Esophagus squamous epithelium (tissue), 5 donors: Measurements from ENCODE around the gene NAA40. TPM values are rescaled to one million over a fixed set of nuclear protein-coding genes. Genes with fewer than 3 reads are reported as not detected.

Source experiments
- DNase-seq: peaks from one replicate; lab custom pipeline; 2025; lab: John Stamatoyannopoulos, UW
- H3K27ac ChIP-seq, 4 donors: fragments of 200-600 bp; sonication (generic); one replicate each; pipeline ENCODE4 v1.5.1; 2016 to 2019; ENCODE audit warnings: mild to moderate bottlenecking in 1 of 4
- H3K27me3 ChIP-seq, 4 donors: fragments of 200-600 bp; sonication (generic); 1 replicate in 3 of 4; 2 replicates in 1 of 4; pipeline versions ENCODE4 v1.5.1 to v1.6.0; 2017 to 2021; ENCODE audit warnings: antibody characterized with exemption in 1 of 4
- H3K36me3 ChIP-seq, 3 donors: fragments of 200-600 bp; sonication (generic); one replicate each; pipeline ENCODE4 v1.5.1; 2016 to 2019
- H3K4me1 ChIP-seq, 3 donors: fragments of 200-600 bp; sonication (generic); one replicate each; pipeline ENCODE4 v1.5.1; 2017 to 2019
- H3K4me3 ChIP-seq, 4 donors: fragments of 200-600 bp; sonication (generic); 1 replicate in 3 of 4; 2 replicates in 1 of 4; pipeline ENCODE4 v1.5.1; 2016 to 2019; ENCODE audit warnings: mild to moderate bottlenecking in 2 of 4, moderate library complexity in 1 of 4
- H3K9me3 ChIP-seq, 3 donors: fragments of 200-600 bp; sonication (generic); one replicate each; pipeline ENCODE4 v1.5.1; 2016 to 2019
- CTCF ChIP-seq, 6 experiments: fragments of 450-650 bp in 4 of 6; fragments of 200-600 bp in 2 of 6; sonication (generic) in 2 of 6; IDR thresholded peaks; one replicate each; pipeline ENCODE4 v1.5.1; 2016 to 2019; ENCODE audit warnings: antibody characterized with exemption in 6 of 6, mild to moderate bottlenecking in 4 of 6, moderate library complexity in 4 of 6
- POLR2A ChIP-seq, 4 donors: fragments of 450-650 bp; IDR thresholded peaks; one replicate each; pipeline ENCODE4 v1.6.1; 2017; ENCODE audit warnings: antibody characterized with exemption in 4 of 4, mild to moderate bottlenecking in 4 of 4, moderate library complexity in 3 of 4
- WGBS, 2 donors: methylation state at CpG; one replicate each; pipeline ENCODE4 v1.1.5; 2018; 5-methylcytosine and 5-hydroxymethylcytosine counted together
- intact Hi-C: fragments of 100-400 bp; cut with DNase I; formaldehyde crosslinking; loops from one replicate; pipeline ENCODE4 v1.15.0; 2022
- total RNA-seq, 4 donors: library from RNA; depleted of rRNA; stranded (reverse); fragments of >200 nt; gene quantifications; one replicate each; pipeline ENCODE4 v1.1.0, GENCODE V29; 2016
- donor health status: DM: yes; HTN: yes; CAD: no.

The NAA40 gene
- 10 to 100 TPM in 3 of 4 donors, 1 to 10 TPM in 1; 9.8 to 13.2 (median 11.2) TPM for total RNA-seq

GRCh38 chr11:63938479-63939396 lies at the start of gene NAA40:
NAA40 (plus strand) TSS chr11:63939002; CDS start chr11:63939097, 95 bp downstream.
- Histone ChIP-seq H3K4me1 (peaks cover 5 to 39% (median 29%) of the 10 kb centered on the region in 3 donors), H3K9me3 (no peaks in the 10 kb centered on the region), H3K27me3 (no peaks in the 10 kb centered on the region), H3K4me3 (peak within 1 kb of the TSS; percentile 65 to 83 (median 80)), H3K27ac (peak within 1 kb of the TSS; percentile 72 to 87 (median 80)), H3K36me3 (no peaks in the 10 kb centered on the region)
- intact Hi-C loops: no loop called here
- WGBS, 2 donors: 0% methylated on average over 11 to 16 of the region's 92 CpGs
- peak; percentile 72 for DNase-seq
- TF ChIP-seq CTCF (IDR thresholded peaks at IDR 0.05): peak in 3 of 6 experiments; percentile 11 to 30 (median 12)
- peak in 1 of 4 donors; percentile 11 for TF ChIP-seq POLR2A (IDR thresholded peaks at IDR 0.05)

GRCh38 chr11:63889344-63889743 lies 49.5 kb upstream of the NAA40 start:
- H3K4me3 ChIP-seq: peak overlapping the region; percentile 25 to 61 (median 42)
- peaks cover 0 to 42% (median 4%) of the 10 kb centered on the region in 3 donors for H3K36me3 ChIP-seq
- no peaks in the 10 kb centered on the region for H3K9me3 ChIP-seq
- no peaks in the 10 kb centered on the region for H3K27me3 ChIP-seq
- DNase-seq: no peak
- 59 to 67% methylated on average over 5 to 6 of the region's 6 CpGs for WGBS, 2 donors
- peaks cover 33 to 70% (median 58%) of the 10 kb centered on the region in 3 donors for H3K4me1 ChIP-seq
- intact Hi-C loops: no loop called here
- peak overlapping the region; percentile 84 to 96 (median 91) for H3K27ac ChIP-seq
- TF ChIP-seq POLR2A (IDR thresholded peaks at IDR 0.05): peak in 1 of 4 donors; percentile 18
- no peak for TF ChIP-seq CTCF (IDR thresholded peaks at IDR 0.05)

DNA sequence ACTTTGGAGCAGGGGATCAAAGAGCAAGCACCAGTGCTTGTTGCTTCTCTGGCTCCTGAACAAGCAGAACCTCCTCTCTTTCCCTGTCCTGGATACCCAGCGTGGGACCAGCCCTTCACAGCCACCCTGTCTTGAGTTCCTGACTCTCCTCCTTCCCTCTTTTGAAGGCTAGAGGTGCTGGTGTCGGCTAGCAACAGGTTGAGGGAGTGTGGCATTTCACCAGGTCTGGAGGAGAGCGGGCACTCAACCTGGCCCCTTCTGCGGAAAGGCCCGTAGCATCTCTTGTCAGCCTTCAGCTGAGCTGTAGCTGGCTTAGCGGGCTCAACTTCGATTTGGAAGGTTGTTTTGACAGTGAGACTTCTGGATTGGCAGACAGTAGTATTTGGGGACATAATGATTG lies 48.4 kb upstream of the NAA40 start:
- Histone ChIP-seq H3K36me3 (peaks cover 0 to 48% (median 11%) of the 10 kb centered on the region in 3 donors), H3K9me3 (no peaks in the 10 kb centered on the region), H3K27ac (peak overlapping the region; percentile 5 to 96 (median 91)), H3K4me3 (peak overlapping the region in 1 of 4 donors; percentile 39), H3K4me1 (peaks cover 33 to 66% (median 57%) of the 10 kb centered on the region in 3 donors), H3K27me3 (no peaks in the 10 kb centered on the region)
- no peak for TF ChIP-seq CTCF (IDR thresholded peaks at IDR 0.05)
- TF ChIP-seq POLR2A (IDR thresholded peaks at IDR 0.05): no peak
- no peak for DNase-seq
- intact Hi-C loops: loop anchor here (10.0 kb wide), 1 partner anchor 56 kb away; the partner anchor contains the start of gene MARK2
- 79 to 84% methylated on average over 2 to 7 of the region's 7 CpGs for WGBS, 2 donors

DNA sequence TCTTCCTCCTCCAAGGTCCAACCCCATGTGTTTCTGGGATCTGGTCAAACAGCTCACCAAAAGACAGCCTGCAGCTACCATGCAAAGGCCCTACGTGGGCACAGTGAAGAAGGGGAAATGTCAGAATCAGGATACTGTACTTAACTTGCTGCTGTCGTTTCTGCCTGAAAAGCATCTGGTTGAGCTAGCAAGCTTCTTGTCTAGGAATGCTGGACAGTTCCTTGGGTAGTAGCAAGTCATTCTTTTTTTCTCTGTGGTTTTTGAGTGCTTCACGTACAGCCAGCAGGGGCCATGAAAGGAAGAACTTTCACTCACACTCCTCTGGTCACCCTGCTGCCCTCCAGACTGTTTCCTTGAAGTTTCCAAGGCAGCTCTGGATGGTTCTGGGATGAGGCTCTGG lies 46.6 kb upstream of the NAA40 start:
- Histone ChIP-seq H3K36me3 (peaks cover 11 to 64% (median 15%) of the 10 kb centered on the region in 3 donors), H3K27ac (no peak overlapping the region)
- WGBS, 2 donors: 45% methylated on average over 2 to 3 of the region's 3 CpGs

More for the DNA sequence above, 46.6 kb upstream of the NAA40 start:
- Histone ChIP-seq H3K4me1 (peaks cover 30 to 68% (median 51%) of the 10 kb centered on the region in 3 donors), H3K27me3 (no peaks in the 10 kb centered on the region), H3K4me3 (no peak overlapping the region), H3K9me3 (no peaks in the 10 kb centered on the region)
- no peak for DNase-seq
- intact Hi-C loops: loop anchor here (10.0 kb wide), 1 partner anchor 57 kb away; the partner anchor contains the start of gene MARK2
- no peak for TF ChIP-seq CTCF (IDR thresholded peaks at IDR 0.05)
